ENCODE data around the gene BNIP2.
"Not testable (repeated sequence)": the region's sequence is repeated elsewhere in the genome, so short reads cannot be mapped to it uniquely, and the experiment has no call there.

The BNIP2 gene

DNA sequence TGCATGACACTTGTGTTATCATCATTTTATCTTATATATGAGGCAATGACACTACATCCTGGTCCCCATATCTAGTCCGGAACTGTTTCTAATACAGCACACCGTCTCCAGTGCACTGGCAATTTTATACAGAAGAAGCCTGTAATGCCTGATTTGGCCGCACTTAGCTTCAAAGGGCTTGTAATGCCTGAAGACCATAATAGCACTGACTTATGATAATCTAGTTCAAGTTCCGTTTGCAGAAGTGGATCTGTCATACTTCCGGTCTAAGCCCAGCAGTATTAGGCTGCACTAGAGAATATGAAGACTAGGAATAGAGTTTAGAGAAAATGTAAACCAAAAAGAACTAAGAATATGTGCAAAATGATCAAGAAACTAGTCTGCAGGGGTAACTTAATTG is 1.3 kb downstream of the BNIP2 start:
- DNase-seq = no peak

DNA sequence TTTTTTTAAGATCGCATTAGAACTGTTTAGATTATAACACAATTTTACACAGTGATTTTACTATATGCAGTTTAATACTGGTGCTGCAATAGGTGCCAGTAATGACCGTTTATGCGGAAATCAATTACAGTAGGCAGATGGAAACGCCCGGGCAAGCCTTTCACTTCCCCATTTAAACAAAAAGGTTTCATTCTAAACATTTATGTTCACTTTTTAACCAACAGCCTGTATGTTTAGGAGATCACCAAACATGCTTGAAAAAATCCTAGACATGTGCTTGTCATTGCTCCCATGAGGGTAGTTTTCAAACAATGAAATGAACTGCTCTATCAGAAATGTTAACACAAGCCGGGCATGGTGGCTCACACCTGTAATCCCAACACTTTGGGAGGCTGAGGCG is 2.7 kb downstream of the BNIP2 start:
- no peak for DNase-seq

DNA sequence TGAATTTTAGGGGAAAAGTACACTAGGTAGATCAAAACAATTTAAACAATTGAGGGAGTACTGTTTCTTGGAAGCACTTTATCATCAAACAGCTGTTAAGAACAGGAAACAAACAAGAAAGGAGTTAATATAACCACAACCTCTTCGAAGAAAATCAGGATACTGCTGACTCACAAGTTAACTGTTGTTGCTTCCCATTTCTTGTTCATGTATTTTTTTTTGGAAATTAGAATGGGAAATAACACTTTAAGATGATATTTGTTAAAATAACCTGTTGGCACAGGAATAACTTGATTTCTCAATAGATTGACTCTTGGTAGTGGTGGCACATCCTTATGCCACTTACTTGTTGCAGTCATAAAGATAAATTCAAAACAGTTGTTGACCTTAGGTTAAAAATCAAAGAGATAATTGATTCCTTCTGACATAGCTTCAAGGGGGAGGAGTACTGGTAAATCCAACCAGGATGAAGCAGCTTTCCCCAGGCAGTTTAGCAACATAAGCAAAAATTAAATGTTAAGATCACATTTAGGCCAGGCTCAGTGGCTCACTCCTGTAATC is 3.3 kb downstream of the BNIP2 start:
- no peak for DNase-seq

DNA sequence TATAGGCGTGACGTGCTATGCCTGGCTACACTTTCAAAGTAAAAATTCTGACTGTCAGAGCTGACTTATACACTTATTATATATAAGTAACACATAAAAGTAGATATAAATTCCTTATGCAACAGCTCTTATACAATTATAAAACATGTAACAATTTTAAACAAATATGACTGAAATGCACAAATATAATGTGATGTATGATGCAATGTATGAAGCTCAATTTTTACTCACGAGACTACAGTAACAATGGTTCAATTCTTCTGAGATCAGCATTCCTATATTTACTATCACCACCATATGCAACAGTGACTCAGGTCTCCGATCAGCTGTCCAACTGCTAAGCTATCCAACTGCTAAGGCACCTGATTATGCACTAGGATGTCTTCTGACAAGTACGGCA is 8.2 kb downstream of the BNIP2 start:
- no peak for DNase-seq

DNA sequence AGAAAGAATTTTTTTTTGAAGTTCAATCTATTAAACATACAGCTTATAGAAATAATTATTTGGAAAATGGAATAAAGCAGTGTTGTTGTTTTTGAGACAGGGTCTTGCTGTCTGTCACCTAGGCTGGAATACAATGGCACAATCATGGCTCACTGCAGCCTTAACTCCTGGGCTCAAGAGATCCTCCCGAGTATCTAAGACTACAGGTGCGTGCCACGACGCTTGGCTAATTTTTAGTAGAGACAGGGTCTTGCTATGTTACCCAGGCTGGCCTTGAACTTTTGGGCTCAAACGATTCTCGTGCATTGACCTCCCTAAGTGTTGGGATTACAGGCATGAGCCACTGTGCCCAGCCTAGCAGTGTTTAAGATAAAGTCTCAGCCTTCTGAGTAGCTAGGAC is 8.8 kb downstream of the BNIP2 start:
- DNase-seq = no peak

DNA sequence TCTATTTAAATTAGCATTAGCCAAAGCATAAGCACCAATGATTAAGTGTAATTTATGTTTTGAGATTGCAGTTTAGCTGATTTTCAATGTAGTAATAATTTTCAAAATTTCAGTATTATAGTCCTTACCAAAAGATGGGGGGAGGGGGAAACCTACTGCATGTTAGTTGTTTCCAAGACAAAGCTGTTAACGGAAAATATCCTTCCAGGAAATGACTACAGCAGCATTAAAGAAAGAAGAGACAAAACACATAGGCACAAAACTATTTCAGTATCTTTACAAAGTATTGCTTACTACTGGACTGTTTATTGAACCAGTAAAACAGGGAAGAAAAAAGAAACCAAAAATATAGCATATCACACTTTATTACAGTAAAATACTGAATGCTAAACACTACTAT is 10.5 kb downstream of the BNIP2 start:
- DNase-seq = no peak

DNA sequence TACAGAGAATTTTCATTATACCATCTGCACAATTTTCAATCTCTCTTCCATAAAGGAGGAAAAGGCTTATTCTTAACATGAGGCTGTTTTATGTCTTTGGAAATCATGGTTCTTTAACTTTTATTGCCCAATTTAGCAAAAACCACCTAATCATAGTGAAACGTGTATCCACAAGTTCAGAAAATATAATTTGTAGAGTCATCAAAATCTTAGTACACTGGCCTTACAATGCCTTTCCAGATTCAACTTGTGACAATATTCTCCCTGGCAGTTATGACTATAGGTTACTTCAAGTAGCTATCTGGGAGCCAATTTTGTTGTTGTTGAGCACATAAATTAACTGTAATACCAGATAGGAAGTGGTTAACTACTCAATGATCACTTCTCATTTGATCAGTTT is 10.9 kb downstream of the BNIP2 start:
- no peak for DNase-seq

DNA sequence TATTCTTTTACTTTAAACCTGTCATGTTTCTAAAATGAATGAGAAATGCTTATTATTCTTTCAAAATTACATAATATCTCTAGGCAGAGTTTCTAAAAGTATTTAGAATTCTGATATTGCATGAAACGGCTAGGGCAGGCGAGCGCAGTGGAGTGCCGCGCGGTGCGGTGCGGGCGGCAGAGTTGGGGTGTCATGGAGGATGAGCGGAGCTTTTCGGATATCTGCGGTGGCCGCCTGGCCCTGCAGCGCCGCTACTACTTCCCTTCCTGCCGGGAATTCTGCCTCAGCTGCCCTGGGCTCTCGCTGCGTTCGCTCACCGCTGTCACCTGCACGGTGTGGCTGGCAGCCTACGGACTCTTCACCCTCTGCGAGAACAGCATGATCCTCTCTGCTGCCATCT is 12.6 kb downstream of the BNIP2 start:
- DNase-seq = no peak

DNA sequence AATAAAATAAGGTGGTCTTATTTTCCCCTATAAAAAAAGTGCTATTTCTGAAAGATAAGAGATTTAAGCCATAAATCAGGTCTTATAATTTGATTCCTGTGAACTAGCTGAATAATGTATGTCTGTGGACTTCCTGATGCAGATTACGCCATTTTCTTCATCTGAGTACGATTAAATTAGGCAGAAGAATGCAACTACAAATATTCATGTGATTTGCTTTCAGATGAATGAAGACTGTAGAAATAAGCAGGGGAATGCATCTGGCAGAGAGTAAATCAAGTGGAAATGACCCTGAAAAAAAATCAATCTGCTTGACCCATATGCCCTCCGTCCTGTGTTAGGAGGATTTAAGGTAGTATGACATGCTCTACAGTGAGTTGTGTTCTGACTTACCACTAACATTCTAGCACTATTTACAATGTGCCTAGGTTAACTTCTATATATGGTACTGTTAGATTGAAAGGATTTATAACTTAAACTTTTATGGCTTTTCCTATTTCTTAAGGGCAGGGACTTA is 14.7 kb downstream of the BNIP2 start:
- no peak for DNase-seq

DNA sequence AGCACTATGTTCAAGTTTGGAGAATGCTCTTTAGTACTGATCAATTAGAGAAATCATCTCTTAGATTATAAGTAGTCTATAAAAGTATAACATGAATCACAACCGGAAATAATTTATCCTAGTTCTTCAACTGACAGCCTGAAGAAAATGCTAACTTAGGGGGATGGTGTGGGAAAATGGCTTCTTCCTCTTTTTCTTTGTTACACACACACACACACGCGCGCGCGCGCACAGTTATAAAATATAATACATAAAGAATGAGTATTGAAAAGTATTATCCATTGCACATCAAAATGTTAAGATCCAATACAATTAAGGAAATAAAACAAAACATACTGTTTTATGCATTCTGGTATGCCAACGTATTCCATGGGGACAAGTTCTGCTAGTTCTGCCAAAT is 20.6 kb downstream of the BNIP2 start:
- no peak for DNase-seq

DNA sequence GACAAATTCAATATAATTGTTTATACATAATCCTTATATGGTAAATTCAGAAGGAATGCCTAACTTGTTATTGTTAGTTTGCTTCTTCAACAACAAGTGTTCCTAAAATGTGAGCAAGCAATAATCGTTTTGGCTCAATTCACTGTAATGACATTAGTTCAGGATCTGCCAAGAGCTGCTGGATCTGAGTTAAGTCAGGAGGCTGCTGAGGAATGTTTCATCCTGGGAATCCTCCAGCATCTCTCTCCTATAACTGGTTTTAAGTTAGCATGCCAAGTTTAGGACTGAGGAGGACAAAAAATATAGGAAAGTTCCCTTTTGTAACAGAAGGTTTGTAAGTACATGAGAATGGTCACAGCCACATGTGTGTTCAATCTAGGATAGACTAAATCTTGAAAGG is 26.9 kb downstream of the BNIP2 start:
- DNase-seq = no peak

DNA sequence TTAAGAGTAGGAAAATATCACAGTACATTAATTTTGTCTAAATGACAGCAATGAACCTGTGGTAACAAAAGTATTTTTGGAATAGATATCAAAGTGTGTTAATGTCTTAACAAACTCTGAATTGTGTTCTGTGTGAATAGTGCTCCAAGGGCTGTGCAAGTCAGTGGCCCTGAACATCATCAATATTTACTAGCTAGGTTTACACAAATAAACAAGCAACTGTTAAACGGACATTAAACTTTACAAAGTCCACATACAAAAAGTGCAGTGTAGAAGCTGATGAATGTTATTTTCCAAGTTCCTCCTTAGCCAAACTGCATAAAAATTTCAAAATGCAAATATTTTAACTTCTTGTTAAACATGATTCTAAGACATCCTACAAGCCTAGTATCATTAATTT is 29.8 kb downstream of the BNIP2 start:
- DNase-seq = no peak

DNA sequence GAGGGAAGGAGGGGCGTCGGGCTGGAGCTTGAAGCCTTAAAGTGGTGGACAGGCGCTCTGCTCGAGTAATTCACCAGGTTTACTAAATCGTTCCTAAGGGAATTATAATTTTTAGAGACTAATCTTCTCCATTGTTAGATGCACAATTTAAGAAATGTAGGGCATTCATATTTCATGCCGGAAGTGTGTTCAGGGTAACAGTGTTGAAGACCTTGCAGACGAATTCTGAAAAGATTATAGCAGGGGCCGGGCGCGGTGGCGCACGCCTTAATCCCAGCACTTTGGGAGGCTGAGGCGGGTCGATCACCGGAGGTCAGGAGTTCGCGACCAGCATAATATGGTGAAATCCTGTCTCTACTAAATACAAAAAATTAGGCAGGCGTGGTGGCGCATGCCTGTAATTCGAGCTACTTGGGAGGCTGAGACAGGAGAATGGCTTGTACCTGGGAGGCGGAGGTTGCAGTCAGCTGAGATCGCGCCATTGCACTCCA is 31.4 kb downstream of the BNIP2 start:
- no peak for DNase-seq

DNA sequence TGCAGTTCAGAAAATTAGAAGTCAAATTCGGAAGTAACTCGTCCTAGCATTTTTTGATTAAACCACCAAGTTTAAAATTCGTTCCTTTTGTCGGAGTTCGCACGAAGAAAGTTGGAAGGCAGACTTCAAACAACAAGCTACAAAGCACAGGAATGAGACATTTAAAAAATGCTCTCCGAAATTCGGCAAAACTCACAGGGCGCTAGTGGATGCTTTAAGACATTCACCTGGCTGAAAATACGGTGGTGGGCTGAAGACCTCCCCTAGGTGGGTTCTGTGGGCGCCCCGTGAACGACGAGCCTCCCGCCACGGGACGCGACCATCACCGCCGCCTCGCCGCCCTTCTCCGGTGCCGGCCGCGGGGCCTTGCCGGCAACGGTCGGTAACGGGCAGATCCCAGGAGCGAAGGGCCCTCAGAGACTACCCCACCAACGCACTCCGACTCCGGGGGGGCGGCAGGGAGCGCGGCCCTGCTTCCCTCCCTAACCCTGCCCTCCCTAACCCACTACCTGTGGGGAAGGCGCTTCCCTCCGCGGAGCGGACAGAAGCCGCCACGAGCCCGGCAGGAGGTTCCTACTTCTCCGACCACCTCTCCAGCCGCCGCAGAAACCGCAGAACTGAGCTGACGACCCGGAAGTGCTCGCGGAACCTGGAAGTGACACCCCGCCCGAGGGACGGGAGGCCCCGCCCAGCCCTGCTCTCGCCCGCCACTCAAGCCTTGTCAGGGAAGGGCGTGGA is 32.1 kb downstream of the BNIP2 start, which contains the start of gene GTF2A2:
Gene GTF2A2, minus strand, starts transcription at position 619 of the 738 bp plus-strand sequence. CDS start 5,238 bp downstream, outside the sequence.
- peak; percentile 91 for DNase-seq

DNA sequence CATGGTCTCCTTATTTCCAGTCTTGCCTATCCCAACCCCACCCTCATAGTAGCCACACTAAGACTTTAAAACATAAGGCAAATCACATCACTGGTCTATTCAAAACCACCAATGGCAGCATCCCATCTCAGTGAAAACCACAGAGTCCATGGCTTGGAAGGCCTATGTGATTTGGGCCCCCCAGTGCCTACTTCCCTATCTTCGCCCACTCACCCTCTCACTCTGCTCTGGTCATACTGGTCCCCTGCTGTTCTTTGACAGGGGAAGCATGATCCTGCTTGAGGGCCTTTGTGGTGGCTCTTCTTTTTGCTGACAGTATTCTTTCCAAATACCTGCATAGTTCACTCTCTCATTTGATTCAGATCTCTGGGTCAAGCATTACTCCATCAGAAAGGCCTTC is 35.1 kb downstream of the BNIP2 start:
- DNase-seq = no peak

DNA sequence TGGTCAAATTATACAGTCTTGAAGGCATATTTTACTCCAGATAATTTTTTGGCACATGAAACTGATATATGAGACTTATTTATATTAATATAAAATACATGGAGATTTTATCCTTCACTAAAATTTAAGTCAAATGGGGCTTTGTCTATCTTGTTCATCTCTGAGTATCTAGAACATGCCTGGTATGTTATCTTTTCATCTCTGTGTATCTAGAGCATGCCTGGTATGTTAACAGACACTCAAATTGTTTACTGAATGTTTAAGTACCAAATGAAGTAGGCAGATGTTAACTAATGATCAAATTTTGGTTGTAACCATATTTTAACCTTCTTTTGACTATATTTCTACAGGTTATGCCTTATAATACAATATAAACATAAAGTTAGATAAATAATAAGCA is 39.5 kb downstream of the BNIP2 start:
- no peak for DNase-seq

DNA sequence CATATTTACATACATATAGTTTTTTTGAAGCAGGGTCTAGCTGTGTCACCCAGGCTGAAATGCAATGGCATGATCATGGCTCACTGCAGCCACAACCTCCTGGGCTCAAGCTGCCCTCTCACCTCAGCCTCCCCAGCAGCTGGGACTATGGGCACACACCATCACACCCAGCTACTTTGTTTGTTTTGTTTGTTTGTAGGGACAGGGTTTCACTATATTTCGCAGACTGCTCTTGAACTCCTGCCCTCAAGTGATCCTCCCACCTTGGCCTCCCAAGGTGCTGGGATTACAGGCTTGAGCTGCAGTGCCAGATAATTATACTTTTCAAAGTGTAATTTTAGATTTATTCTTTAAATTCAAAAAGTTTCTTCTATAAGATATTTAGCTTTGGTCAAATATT is 42.0 kb downstream of the BNIP2 start:
- no peak for DNase-seq

DNA sequence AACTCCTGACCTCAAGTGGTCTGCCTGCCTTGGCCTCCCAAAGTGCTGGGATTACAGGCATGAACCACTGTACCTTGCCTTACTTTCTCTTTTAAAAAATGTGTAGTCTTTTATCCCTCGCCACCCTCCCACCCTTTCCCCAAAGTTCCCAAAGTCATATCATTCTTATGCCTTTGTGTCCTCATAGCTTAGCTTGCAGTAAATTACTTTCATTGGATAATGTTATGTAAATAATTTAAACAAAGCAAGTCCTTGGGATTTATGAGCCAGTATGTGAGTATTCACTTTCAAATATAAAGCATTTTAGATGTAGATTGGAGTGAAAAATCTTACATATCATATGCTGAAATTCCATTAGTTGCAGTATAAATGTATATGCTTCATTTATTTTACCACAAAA is 42.8 kb downstream of the BNIP2 start:
- no peak for DNase-seq

DNA sequence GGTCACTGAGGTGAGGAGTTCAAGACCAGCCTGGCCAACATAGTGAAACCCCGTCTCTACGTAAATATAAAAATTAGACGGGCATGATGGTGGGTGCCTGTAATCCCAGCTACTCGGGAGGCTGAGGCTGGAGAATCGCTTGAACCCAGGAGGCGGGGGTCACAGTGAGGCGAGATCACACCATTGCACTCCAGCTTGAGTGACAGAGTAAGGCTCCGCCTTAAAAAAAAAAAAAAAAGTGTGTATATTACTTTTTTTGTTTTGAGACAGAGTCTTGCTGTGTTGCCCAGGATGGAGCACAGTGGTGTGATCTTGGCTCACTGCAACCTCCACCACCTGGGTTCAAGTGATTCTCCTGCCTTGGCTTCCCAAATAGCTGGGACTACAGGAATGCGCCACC is 43.3 kb downstream of the BNIP2 start:
- DNase-seq = not testable (repeated sequence)

DNA sequence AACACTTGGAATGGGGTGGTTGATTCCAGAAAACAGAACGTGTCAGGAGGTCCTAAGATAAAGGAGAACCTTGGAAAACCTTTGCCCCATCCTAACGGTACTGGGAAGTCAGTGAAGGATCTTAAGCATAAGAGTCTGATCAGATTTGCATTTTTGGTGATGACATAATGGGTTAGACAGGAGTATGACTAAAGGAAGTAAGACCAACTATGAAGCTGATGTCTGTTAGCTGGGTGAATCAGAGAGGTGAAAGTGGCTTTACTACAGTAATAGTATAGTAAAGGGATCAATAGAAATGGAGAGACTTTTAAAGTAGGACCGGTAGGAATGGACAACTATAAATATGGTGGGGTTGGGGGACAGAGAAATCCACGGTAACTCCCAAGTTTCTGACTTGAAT is 44.4 kb downstream of the BNIP2 start:
- DNase-seq = no peak

DNA sequence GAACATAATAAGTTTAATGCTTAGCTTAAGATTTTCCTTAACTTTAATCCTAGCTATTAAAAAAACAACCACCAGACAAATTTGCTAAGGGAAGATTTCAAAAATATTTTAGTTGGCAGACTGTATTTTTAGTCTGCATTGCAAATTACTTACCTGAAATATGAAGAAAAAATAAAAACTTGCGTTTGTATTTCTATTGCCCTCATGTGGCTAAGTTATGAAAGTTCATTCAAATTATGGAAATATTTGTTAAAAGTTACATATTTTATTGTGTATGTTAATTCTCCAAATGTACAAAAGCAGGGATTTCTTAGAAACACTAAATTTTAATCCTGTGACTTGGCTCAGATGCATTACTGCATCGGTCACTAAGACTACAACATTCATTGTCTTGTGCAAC is 46.8 kb downstream of the BNIP2 start:
- no peak for DNase-seq

DNA sequence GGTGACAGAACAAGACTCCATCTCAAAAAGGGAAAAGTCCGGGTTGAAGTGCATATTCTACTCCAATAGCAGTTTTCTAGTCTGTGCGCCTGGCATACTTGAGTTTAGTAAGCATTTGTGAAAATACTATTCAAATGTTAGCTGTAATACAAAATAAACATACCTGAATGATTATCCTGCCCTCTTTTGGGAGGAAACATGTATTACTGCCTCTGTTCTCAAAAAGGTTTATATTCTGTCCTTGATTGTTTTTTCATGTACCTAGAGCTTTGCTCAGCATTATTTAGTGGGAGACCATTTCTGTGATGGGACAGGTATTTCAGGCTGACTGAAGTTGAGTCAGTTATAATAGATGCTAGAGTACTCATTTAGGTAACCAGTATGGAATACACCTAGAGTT is 51.6 kb downstream of the BNIP2 start:
- DNase-seq = not testable (repeated sequence)

DNA sequence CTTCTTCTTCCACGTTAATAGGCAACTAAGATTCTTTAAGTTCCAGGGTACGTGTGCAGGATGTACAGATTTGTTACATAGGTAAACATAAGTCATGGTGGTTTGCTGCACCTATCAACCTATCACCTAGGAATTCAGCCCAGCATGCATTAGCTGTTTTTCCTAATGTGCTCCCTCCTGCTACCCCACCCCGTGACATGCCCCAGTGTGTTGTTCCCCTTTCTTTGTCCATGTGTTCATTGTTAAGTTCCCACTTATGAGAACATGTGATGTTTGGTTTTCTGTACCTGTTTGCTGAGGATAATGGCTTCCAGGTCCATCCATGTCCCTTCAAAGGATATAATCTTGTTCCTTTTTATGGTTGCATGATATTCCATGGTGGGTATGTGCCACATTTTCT is 52.9 kb downstream of the BNIP2 start:
- DNase-seq = no peak

DNA sequence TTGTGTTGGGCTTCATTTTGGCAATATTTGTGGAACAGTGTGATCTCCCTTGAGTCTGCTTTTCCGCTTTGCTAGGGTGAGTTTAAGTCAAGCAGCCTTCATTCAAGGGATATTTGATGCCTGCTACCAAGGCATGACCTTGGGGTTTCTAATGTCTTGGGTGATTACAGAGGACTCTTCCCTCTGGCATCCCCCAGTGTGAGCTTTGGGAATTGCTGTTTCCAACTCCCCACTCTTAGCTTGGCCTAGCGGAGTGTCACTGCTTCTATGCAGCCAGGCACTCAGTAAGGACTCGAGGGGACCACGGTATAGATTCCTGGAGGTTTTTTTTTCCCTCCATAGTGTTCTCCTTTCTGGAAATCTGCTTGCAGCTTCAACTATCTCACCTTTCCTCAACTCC is 56.4 kb downstream of the BNIP2 start:
- no peak for DNase-seq

DNA sequence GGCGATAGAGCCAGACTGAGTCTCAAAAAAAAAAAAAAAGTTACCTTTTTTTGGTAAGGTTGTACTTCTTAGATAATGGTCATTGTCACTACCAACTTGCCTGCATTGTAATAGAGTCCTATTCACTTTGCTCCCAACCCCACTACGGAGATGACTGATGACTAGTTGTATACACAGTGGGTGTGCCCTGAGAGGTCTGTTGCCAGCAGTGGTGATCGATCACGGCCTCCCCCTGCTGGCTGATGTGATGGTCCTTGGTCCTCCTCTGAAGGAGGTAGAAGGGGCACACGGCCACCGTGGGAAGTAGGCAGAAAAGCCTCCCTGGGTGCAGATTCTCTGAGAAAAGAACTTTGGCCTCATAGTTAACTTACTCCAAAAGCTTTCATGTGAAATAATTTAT is 66.8 kb downstream of the BNIP2 start:
- peak; percentile 24 for DNase-seq
